Mesendoderm (in vitro differentiated cells): ENCODE measurements around the gene TNK2. TPM values are rescaled to one million over a fixed set of nuclear protein-coding genes. Genes with fewer than 3 reads are reported as not detected.
A peak's percentile ranks its signal among the peaks of the same experiment; 100 is the strongest.
"Not testable (repeated sequence)": the region's sequence is repeated elsewhere in the genome, so short reads cannot be mapped to it uniquely, and the experiment has no call there.

Source experiments
- DNase-seq: peaks from one replicate; pipeline ENCODE4 v3.0.0; 2013
- H2AK5ac ChIP-seq: 2 replicates; pipeline ENCODE4 v1.6.1; 2013; ENCODE audit warnings: low read length, inconsistent platforms
- H2BK120ac ChIP-seq: 2 replicates; pipeline ENCODE4 v1.6.1; 2013; ENCODE audit warnings: low read depth, mild to moderate bottlenecking, low read length, moderate library complexity, mixed read lengths
- H2BK15ac ChIP-seq: replicated peaks from 2 replicates; pipeline ENCODE4 v1.6.1; 2013; ENCODE audit warnings: low read depth, mild to moderate bottlenecking, moderate library complexity
- H2BK5ac ChIP-seq: 2 replicates; pipeline ENCODE4 v1.6.1; 2013; ENCODE audit warnings: low read length, inconsistent platforms
- H3K18ac ChIP-seq: 2 replicates; pipeline ENCODE4 v1.6.1; 2013; ENCODE audit warnings: mild to moderate bottlenecking, low read length, mixed read lengths
- H3K23ac ChIP-seq: one replicate; pipeline ENCODE4 v1.6.1; 2013; ENCODE audit warnings: low read length
- H3K27ac ChIP-seq: 2 replicates; pipeline ENCODE4 v1.5.1; 2013; ENCODE audit warnings: low read depth, mild to moderate bottlenecking, inconsistent platforms, low read length, moderate library complexity
- H3K27me3 ChIP-seq: 2 replicates; pipeline ENCODE4 v1.6.1; 2013; ENCODE audit warnings: low read length, control low read depth, mild to moderate bottlenecking, inconsistent platforms; ENCODE audit not compliant: insufficient read depth, poor library complexity
- H3K36me3 ChIP-seq: 2 replicates; pipeline ENCODE4 v1.6.1; 2013; ENCODE audit warnings: low read length, inconsistent platforms; ENCODE audit not compliant: control insufficient read depth, insufficient read depth
- H3K4ac ChIP-seq: one replicate; pipeline ENCODE4 v1.6.1; 2013; ENCODE audit warnings: low read depth, mild to moderate bottlenecking, low read length, moderate library complexity
- H3K4me1 ChIP-seq: 2 replicates; pipeline ENCODE4 v1.6.1; 2013; ENCODE audit warnings: low read depth, low read length, inconsistent platforms; ENCODE audit not compliant: control insufficient read depth
- H3K4me2 ChIP-seq: 2 replicates; pipeline ENCODE4 v1.6.1; 2013; ENCODE audit warnings: low read length
- H3K4me3 ChIP-seq: 2 replicates; pipeline ENCODE4 v1.5.1; 2013; ENCODE audit warnings: mild to moderate bottlenecking, low read length
- H3K56ac ChIP-seq: one replicate; pipeline ENCODE4 v1.6.1; 2013; ENCODE audit warnings: low read length
- H3K79me1 ChIP-seq: 2 replicates; pipeline ENCODE4 v1.6.1; 2013; ENCODE audit warnings: low read length, inconsistent platforms
- H3K79me2 ChIP-seq: 2 replicates; pipeline ENCODE4 v1.6.1; 2013; ENCODE audit warnings: mild to moderate bottlenecking, low read length; ENCODE audit not compliant: control insufficient read depth, insufficient read depth
- H3K9ac ChIP-seq: 2 replicates; pipeline ENCODE4 v1.6.1; 2013; ENCODE audit warnings: low read length, inconsistent platforms
- H4K5ac ChIP-seq: one replicate; pipeline ENCODE4 v1.6.1; 2013; ENCODE audit warnings: low read length
- H4K8ac ChIP-seq: one replicate; pipeline ENCODE4 v1.6.1; 2013; ENCODE audit warnings: low read depth, mild to moderate bottlenecking, control low read depth, low read length, moderate library complexity
- WGBS: extraction: QIAGEN DNeasy Blood & Tissue Kit; methylation state at CpG from one replicate; pipeline ENCODE4 v1.1.7; 2013; ENCODE audit warnings: low lambda C conversion rate, missing lambda C conversion rate; ENCODE audit not compliant: insufficient coverage; ENCODE audit errors: extremely low coverage; 5-methylcytosine and 5-hydroxymethylcytosine counted together
- polyA plus RNA-seq, 2 experiments: library from polyadenylated mRNA; stranded (reverse); fragments of 200-250 nt; gene quantifications; one replicate each; pipeline ENCODE4 v1.2.3, GENCODE V29; 2013

The TNK2 gene
- 10.7 TPM for polyA plus RNA-seq (2013, experiment 1 of 2)
- polyA plus RNA-seq (2013, experiment 2 of 2): 10.4 TPM

- Histone ChIP-seq H3K4me2 (peak within 1 kb of the TSS; percentile 83), H2BK5ac (no peak within 1 kb of the TSS), H3K27ac (peak within 1 kb of the TSS; percentile 63), H3K79me1 (peaks cover 6% of the 10 kb centered on the region), H3K4ac (peak within 1 kb of the TSS; percentile 97), H3K4me1 (peaks cover 7% of the 10 kb centered on the region), H2BK15ac (peak within 1 kb of the TSS; percentile 25), H3K23ac (no peak within 1 kb of the TSS), H3K56ac (peak within 1 kb of the TSS; percentile 86), H2AK5ac (no peak within 1 kb of the TSS), H2BK120ac (peak within 1 kb of the TSS; percentile 50), H4K8ac (peak within 1 kb of the TSS; percentile 28), H3K27me3 (no peaks in the 10 kb centered on the region), H3K79me2 (peaks cover 2% of the 10 kb centered on the region), H3K9ac (peak within 1 kb of the TSS; percentile 73), H3K18ac (peak within 1 kb of the TSS; percentile 91), H4K5ac (no peak within 1 kb of the TSS), H3K4me3 (peak within 1 kb of the TSS; percentile 54), H3K36me3 (no peaks in the 10 kb centered on the region)
- no CpG with 5 or more reads among the region's 35 CpGs for WGBS
- peak; percentile 77 for DNase-seq
Measured at GRCh38 chr3:195907934-195908693, at the start of gene TNK2. Gene TNK2 (minus strand): TSS chr3:195908551. CDS start chr3:195888588, 19,963 bp downstream.

- Histone ChIP-seq H3K4me2 (no peak overlapping the region), H3K4me3 (no peak overlapping the region), H3K4ac (no peak overlapping the region), H3K4me1 (no peaks in the 10 kb centered on the region), H3K27ac (no peak overlapping the region), H3K36me3 (no peaks in the 10 kb centered on the region), H4K8ac (no peak overlapping the region), H3K23ac (no peak overlapping the region), H3K79me2 (no peaks in the 10 kb centered on the region), H2BK120ac (no peak overlapping the region), H3K79me1 (no peaks in the 10 kb centered on the region), H2BK5ac (no peak overlapping the region), H2BK15ac (no peak overlapping the region), H3K9ac (no peak overlapping the region), H2AK5ac (no peak overlapping the region), H4K5ac (no peak overlapping the region), H3K27me3 (no peaks in the 10 kb centered on the region), H3K56ac (no peak overlapping the region), H3K18ac (no peak overlapping the region)
- no CpG with 5 or more reads among the region's 7 CpGs for WGBS
- DNase-seq: no peak
Measured at GRCh38 chr3:195956577-195956976, 48.2 kb upstream of the TNK2 start.

- H3K36me3 ChIP-seq, H3K4me2 ChIP-seq, H3K4me3 ChIP-seq, H3K23ac ChIP-seq, H3K27ac ChIP-seq, H3K79me2 ChIP-seq, H3K18ac ChIP-seq, H4K5ac ChIP-seq, H2AK5ac ChIP-seq, H4K8ac ChIP-seq, DNase-seq, H3K79me1 ChIP-seq, H3K4ac ChIP-seq, H3K27me3 ChIP-seq, H2BK120ac ChIP-seq, H2BK15ac ChIP-seq, H2BK5ac ChIP-seq, H3K4me1 ChIP-seq: not testable (repeated sequence)
- WGBS: no CpG with 5 or more reads among the region's 20 CpGs
- H3K56ac ChIP-seq: peak overlapping the region; percentile 54
- peak overlapping the region; percentile 15 for H3K9ac ChIP-seq
Measured at GRCh38 chr3:195955416-195955841, 47.1 kb upstream of the TNK2 start.

- not testable (repeated sequence) for H3K36me3 ChIP-seq, H3K79me2 ChIP-seq, H2BK120ac ChIP-seq, H4K8ac ChIP-seq, H3K18ac ChIP-seq, H3K23ac ChIP-seq, H3K79me1 ChIP-seq, H3K56ac ChIP-seq, H2AK5ac ChIP-seq, H2BK15ac ChIP-seq, H3K4me2 ChIP-seq, H3K27me3 ChIP-seq, H3K9ac ChIP-seq, H3K27ac ChIP-seq, H2BK5ac ChIP-seq, H3K4me1 ChIP-seq, H3K4ac ChIP-seq, H4K5ac ChIP-seq, DNase-seq, H3K4me3 ChIP-seq
- no CpG with 5 or more reads among the region's 27 CpGs for WGBS
Measured at GRCh38 chr3:195954752-195955119, 46.4 kb upstream of the TNK2 start.

GRCh38 chr3:195954052-195954751 is 45.9 kb upstream of the TNK2 start:
- peak; percentile 80 for DNase-seq
- H3K4me2 ChIP-seq, H3K56ac ChIP-seq, H2BK15ac ChIP-seq, H3K4ac ChIP-seq, H3K4me1 ChIP-seq, H3K9ac ChIP-seq, H3K79me1 ChIP-seq, H2BK120ac ChIP-seq, H3K27ac ChIP-seq, H3K79me2 ChIP-seq, H3K4me3 ChIP-seq, H4K8ac ChIP-seq, H3K27me3 ChIP-seq, H2BK5ac ChIP-seq, H2AK5ac ChIP-seq, H4K5ac ChIP-seq, H3K23ac ChIP-seq, H3K18ac ChIP-seq, H3K36me3 ChIP-seq: not testable (repeated sequence)
- no CpG with 5 or more reads among the region's 84 CpGs for WGBS
